Mucosa of gallbladder (tissue), 1 donor: ENCODE data around the gene LRFN2. TPM values are rescaled to one million over a fixed set of nuclear protein-coding genes. Genes with fewer than 3 reads are reported as not detected.
A peak's percentile ranks its signal among the peaks of the same experiment; 100 is the strongest.

Experiments
- DNase-seq: peaks from one replicate; pipeline ENCODE4 v3.0.0-alpha.2; 2020; ENCODE audit warnings: low spot score
- total RNA-seq: library from RNA; stranded (reverse); gene quantifications from one replicate; pipeline ENCODE4 v1.2.1, GENCODE V29; 2021
- donor health status: DM: no; HTN: no; CAD: no.

Gene LRFN2
- total RNA-seq, 1 donor from 2014 or later, result not detected

- DNase-seq, result no peak
Observed at GRCh38 chr6:40349901-40350746, 237.0 kb downstream of the LRFN2 start.

DNA sequence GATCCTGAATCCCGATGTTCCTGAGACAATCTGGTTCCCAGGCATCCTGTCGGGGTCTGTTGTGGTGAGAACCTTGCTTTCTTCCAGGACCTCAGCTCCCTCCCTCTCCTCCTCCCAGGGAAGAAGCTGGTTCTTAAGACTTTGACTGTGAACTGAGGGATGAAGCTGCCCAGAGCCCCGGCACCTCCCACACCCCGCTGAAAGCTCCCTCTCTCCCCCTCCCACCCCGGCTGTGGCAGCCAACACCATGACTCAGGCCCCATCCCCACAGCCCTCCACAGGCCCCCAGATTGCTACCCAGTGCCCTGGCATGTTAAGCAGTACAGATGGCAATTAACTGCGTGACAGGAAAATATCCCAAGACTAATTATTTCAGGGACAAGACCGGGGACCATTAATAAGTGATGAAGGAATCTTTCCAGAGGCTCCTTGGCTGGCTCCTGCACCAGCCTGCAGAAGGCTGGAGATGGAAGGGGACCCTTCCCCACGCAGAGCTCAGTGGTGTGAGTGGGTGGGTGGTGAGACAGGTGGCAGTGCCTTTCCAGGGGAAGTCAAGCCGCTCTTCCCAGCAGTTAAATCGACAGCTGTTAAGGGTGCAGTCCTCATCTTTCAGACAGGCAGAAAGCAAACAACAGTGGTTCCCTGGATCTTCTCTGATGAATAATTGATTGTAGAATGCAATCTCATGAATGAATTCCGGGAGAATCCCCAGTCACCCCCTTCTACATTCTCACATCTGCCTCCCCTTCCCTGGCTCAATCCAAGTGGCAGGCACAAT, 237.9 kb downstream of the LRFN2 start:
- no peak for DNase-seq

DNA sequence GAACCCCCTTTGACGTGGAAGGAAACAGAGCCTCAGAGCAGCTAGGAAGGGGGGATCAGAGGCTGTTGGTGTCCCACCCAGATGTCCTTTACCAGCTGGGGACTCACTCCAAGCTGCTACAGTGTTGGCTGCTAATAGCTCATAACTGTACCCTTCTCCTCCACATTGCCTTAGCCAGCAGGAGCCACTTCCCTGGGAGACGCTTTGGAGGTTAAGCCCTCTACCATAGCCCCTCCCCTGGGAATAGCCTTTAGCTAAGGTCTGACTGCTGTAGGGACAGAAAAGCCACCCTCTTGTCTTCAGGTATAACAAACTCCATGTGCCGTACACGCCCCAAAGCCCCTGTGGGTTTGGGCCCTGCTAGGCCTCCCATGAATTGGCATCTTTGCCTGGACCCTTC, 238.6 kb downstream of the LRFN2 start:
- no peak for DNase-seq

GRCh38 chr6:40347571-40348011, 239.6 kb downstream of the LRFN2 start:
- DNase-seq, result peak; percentile 7

DNA sequence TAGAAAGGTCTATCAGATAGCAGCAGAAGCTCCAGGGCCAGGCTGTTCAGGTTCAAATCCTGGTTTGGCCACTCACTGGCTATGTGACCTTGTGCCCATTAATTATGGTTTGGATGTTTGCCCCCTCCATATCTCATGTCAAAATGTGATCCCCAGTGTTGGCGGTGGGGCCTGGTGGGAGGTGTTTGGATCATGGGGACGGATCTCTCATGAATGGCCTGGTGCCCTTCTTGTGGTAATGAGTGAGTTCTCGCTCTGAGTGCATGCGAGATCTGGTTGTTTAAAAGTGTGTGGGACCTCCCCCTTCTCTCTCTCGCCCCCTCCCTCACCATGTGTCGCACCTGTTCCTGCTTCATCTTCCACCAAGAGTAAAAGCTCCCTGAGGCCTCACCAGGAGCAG, 240.9 kb downstream of the LRFN2 start:
- DNase-seq, result peak; percentile 2

DNA sequence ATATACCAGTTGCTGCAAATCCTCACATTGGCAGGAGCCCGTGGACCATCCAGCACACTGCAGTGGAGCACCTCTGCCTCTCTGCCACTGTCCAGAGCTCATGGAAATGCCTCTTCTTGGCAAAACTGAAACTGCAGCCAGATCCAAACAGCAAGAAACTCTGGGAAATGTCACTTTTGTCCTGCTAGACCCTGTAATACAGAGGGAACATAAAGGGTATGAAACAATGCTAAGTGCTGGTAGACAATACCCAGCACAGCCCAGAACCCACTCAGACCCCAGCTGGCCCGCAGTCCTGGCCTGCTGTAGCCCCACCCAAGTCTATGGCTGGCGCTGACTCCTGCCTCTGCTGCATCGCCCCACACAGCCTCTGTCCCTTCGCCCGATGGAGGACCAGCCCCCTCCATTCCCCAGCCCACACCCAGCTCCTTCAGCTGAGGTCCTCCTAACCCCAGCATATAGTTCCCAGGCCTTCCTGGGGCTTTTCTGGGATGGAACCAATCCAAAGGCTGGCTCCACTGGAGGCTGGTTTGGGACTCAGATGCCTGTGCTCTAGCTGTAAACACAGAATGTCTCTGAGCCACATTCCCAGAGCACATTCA, 242.5 kb downstream of the LRFN2 start:
- no peak for DNase-seq

GRCh38 chr6:40343877-40344565, 243.1 kb downstream of the LRFN2 start:
- DNase-seq, result no peak

GRCh38 chr6:40343318-40343876, 243.8 kb downstream of the LRFN2 start:
- no peak for DNase-seq

GRCh38 chr6:40342723-40343122, 244.4 kb downstream of the LRFN2 start:
- DNase-seq, result no peak

- DNase-seq, result no peak
Observed at GRCh38 chr6:40341726-40342125, 245.4 kb downstream of the LRFN2 start.
